Fibroblast of mammary gland (primary cell): ENCODE results near the gene WDR7.

Source experiments
- DNase-seq: peaks from one replicate; pipeline ENCODE4 v3.0.0-alpha.2; 2010; ENCODE audit warnings: low read depth
- H3K4me3 ChIP-seq: 2 replicates; pipeline ENCODE4 v1.5.1; 2011; ENCODE audit warnings: low read depth, mild to moderate bottlenecking, low read length, moderate library complexity; ENCODE audit not compliant: control insufficient read depth
- CTCF ChIP-seq: conservative IDR thresholded peaks from 2 replicates; pipeline ENCODE4 v1.5.1; 2011; ENCODE audit warnings: low read depth, low read length, inconsistent platforms; ENCODE audit not compliant: control insufficient read depth, insufficient read depth

The WDR7 gene

DNA sequence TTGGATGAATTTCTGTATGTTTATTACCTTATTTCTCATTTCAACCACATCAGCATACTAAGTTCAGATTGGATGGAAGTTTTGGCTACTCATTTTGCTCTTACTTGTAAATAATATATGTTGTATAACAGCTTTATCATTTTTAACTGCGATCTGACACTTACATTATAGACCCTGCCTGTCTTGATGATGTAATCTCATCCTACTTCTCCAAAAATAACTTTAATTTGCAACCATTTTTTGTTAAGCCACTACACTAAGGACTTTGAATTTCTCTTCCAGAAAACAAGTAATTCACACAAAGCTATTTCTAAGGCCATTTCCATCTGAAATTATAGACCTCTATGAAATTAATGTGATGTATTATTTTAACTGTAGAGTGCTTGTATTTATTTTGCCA is 240.7 kb downstream of the WDR7 start:
- no peak for DNase-seq
- TF ChIP-seq CTCF: no peak
- H3K4me3 ChIP-seq: no peak overlapping the region

- no peak for TF ChIP-seq CTCF
Observed at GRCh38 chr18:56897122-56897521, 246.0 kb downstream of the WDR7 start.

DNA sequence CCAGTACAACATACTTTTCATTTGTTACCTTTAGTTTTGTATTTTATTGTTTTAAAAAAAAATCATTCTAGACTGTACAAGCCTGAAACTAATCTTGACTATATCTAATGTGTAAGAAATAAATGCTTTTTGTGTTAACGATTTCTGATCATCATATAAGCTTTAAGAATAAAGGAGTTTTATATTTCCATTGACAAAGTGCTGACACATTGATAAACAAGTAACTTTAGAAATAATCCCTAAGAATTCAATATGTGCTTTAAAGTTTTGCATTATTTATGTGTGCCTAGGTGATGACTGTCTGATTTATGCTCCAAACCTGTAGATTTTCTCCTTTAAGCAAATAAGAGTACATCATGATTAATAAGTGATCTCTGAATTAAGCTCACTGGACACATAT is 248.5 kb downstream of the WDR7 start:
- H3K4me3 ChIP-seq: no peak overlapping the region
- TF ChIP-seq CTCF: no peak
- DNase-seq: no peak

More at GRCh38 chr18:56897122-56897521, 246.0 kb downstream of the WDR7 start:
- no peak overlapping the region for H3K4me3 ChIP-seq
- no peak for DNase-seq

GRCh38 chr18:56900195-56901094 is 249.3 kb downstream of the WDR7 start:
- no peak overlapping the region for H3K4me3 ChIP-seq
- no peak for DNase-seq
- no peak for TF ChIP-seq CTCF

- TF ChIP-seq CTCF: no peak
- no peak overlapping the region for H3K4me3 ChIP-seq
- no peak for DNase-seq
Observed at GRCh38 chr18:56901919-56902318, 250.8 kb downstream of the WDR7 start.

DNA sequence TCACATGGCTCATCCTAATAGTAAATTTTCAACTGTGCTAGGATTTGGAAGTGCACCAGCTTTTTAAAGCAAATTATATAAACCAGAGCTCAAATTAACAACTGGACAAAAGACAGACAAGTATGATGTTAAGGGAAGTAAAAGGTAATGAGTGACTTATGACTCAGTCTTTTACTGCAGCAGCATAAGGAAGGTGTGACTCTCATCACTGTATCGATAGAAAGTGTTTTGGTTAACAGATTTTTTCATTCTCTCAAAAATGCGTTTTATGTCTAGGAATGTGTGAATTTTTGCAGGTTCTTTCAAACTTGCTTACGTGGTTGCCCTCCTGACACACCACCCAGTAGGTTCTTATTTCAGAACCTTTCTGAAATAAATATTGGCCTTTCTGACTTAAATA is 251.5 kb downstream of the WDR7 start:
- no peak for TF ChIP-seq CTCF
- DNase-seq: no peak

DNA sequence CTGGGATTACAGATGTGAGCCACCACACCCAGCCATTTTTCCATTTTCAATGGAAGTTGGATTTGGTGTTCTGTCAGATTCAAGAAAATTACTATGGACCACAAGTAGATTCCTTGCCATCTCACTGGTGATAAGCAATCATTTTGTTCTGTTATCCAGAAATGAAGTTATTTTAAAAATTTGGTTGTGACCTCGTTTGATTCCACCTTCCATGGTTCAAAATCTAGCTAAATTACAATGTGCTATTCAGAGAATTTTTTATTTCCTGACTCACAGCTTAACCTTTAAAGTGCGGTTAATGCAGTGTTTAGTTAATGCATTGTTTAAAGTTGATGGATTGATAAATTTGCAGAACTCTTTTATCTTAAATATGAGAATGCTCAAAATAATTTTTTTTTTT is 252.5 kb downstream of the WDR7 start:
- no peak for TF ChIP-seq CTCF
- no peak overlapping the region for H3K4me3 ChIP-seq
- no peak for DNase-seq

More for the DNA sequence above, 251.5 kb downstream of the WDR7 start:
- H3K4me3 ChIP-seq: no peak overlapping the region
